ENCODE results near the gene VPS37C.

GRCh38 chr11:61131186-61131585 lies 30.0 kb downstream of the VPS37C start:
- no peak for TF ChIP-seq CTCF (IDR thresholded peaks at IDR 0.05)
- TF ChIP-seq ZFX (IDR thresholded peaks at IDR 0.05; ENCODE audit: borderline replicate concordance): no peak

Data from 22Rv1 (cell line).